GM19395 (cell line): ENCODE data around the gene RNF187.

ENCODE experiments used
- ATAC-seq: cut with Tn5 transposase; IDR thresholded peaks from one replicate; pipeline ENCODE4 v1.9.1; 2021; ENCODE audit warnings: mild to moderate bottlenecking, moderate library complexity; ENCODE audit not compliant: unreplicated experiment

Gene RNF187

GRCh38 chr1:228508840-228509415, 21.7 kb downstream of the RNF187 start:
- ATAC-seq, result no peak

GRCh38 chr1:228510101-228510802, 23.1 kb downstream of the RNF187 start:
- no peak for ATAC-seq

GRCh38 chr1:228510803-228511413, 23.7 kb downstream of the RNF187 start:
- no peak for ATAC-seq

- no peak for ATAC-seq
Observed at GRCh38 chr1:228511546-228512445, 24.6 kb downstream of the RNF187 start.

- ATAC-seq, result no peak
Observed at GRCh38 chr1:228512781-228513198, 25.6 kb downstream of the RNF187 start.

- ATAC-seq, result no peak
Observed at GRCh38 chr1:228513236-228513900, 26.2 kb downstream of the RNF187 start.

- no peak for ATAC-seq
Observed at GRCh38 chr1:228514421-228514820, 27.2 kb downstream of the RNF187 start.

- no peak for ATAC-seq
Observed at GRCh38 chr1:228515200-228515834, 28.1 kb downstream of the RNF187 start.

- no peak for ATAC-seq
Observed at GRCh38 chr1:228517655-228518054, 30.5 kb downstream of the RNF187 start.

- no peak for ATAC-seq
Observed at GRCh38 chr1:228527596-228527995, 40.4 kb downstream of the RNF187 start.

GRCh38 chr1:228528612-228529011, 41.4 kb downstream of the RNF187 start:
- no peak for ATAC-seq

- no peak for ATAC-seq
Observed at GRCh38 chr1:228530086-228530758, 43.0 kb downstream of the RNF187 start.

GRCh38 chr1:228530951-228531731, 44.0 kb downstream of the RNF187 start:
- ATAC-seq, result no peak

GRCh38 chr1:228538831-228539230, 51.6 kb downstream of the RNF187 start:
- no peak for ATAC-seq

GRCh38 chr1:228540161-228540917, 53.2 kb downstream of the RNF187 start:
- ATAC-seq, result no peak

GRCh38 chr1:228541725-228542124, 54.5 kb downstream of the RNF187 start:
- ATAC-seq, result no peak

GRCh38 chr1:228542376-228542775, 55.2 kb downstream of the RNF187 start:
- ATAC-seq, result no peak

- ATAC-seq, result no peak
Observed at GRCh38 chr1:228542981-228543380, 55.8 kb downstream of the RNF187 start.
